ENCODE data around the gene CRABP1.

The CRABP1 gene

GRCh38 chr15:78392430-78392829 is 52.3 kb downstream of the CRABP1 start:
- H3K27ac Mint-ChIP-seq = no peak overlapping the region
- H3K36me3 Mint-ChIP-seq = no peaks in the 10 kb centered on the region
- peaks cover 2% of the 10 kb centered on the region for H3K27me3 Mint-ChIP-seq
- H3K9me3 Mint-ChIP-seq (ENCODE audit: low read depth) = no peaks in the 10 kb centered on the region
- H3K4me1 Mint-ChIP-seq (ENCODE audit: low read depth) = no peaks in the 10 kb centered on the region
- H3K4me3 Mint-ChIP-seq = no peak overlapping the region

GRCh38 chr15:78393137-78393536 is 53.0 kb downstream of the CRABP1 start:
- Mint-ChIP-seq H3K36me3 (no peaks in the 10 kb centered on the region), H3K9me3 (ENCODE audit: low read depth) (no peaks in the 10 kb centered on the region), H3K4me3 (no peak overlapping the region), H3K27me3 (no peaks in the 10 kb centered on the region), H3K27ac (no peak overlapping the region), H3K4me1 (ENCODE audit: low read depth) (no peaks in the 10 kb centered on the region)

GRCh38 chr15:78394026-78394425 is 53.9 kb downstream of the CRABP1 start:
- Mint-ChIP-seq H3K4me3 (no peak overlapping the region), H3K9me3 (ENCODE audit: low read depth) (no peaks in the 10 kb centered on the region), H3K36me3 (no peaks in the 10 kb centered on the region), H3K27ac (no peak overlapping the region), H3K27me3 (no peaks in the 10 kb centered on the region), H3K4me1 (ENCODE audit: low read depth) (no peaks in the 10 kb centered on the region)

- Mint-ChIP-seq H3K4me1 (ENCODE audit: low read depth) (no peaks in the 10 kb centered on the region), H3K4me3 (no peak overlapping the region), H3K27me3 (no peaks in the 10 kb centered on the region), H3K27ac (no peak overlapping the region), H3K36me3 (no peaks in the 10 kb centered on the region), H3K9me3 (ENCODE audit: low read depth) (no peaks in the 10 kb centered on the region)
Measured at GRCh38 chr15:78394981-78395616, 54.9 kb downstream of the CRABP1 start.

GRCh38 chr15:78396186-78396814 is 56.1 kb downstream of the CRABP1 start:
- no peak overlapping the region for H3K27ac Mint-ChIP-seq
- no peaks in the 10 kb centered on the region for H3K4me1 Mint-ChIP-seq (ENCODE audit: low read depth)
- H3K27me3 Mint-ChIP-seq = no peaks in the 10 kb centered on the region
- no peak overlapping the region for H3K4me3 Mint-ChIP-seq
- no peaks in the 10 kb centered on the region for H3K9me3 Mint-ChIP-seq (ENCODE audit: low read depth)
- H3K36me3 Mint-ChIP-seq = no peaks in the 10 kb centered on the region

- Mint-ChIP-seq H3K27ac (no peak overlapping the region), H3K36me3 (no peaks in the 10 kb centered on the region), H3K4me1 (ENCODE audit: low read depth) (no peaks in the 10 kb centered on the region), H3K27me3 (no peaks in the 10 kb centered on the region), H3K4me3 (no peak overlapping the region), H3K9me3 (ENCODE audit: low read depth) (no peaks in the 10 kb centered on the region)
Measured at GRCh38 chr15:78396976-78397375, 56.8 kb downstream of the CRABP1 start.

- no peaks in the 10 kb centered on the region for H3K4me1 Mint-ChIP-seq (ENCODE audit: low read depth)
- H3K36me3 Mint-ChIP-seq = no peaks in the 10 kb centered on the region
- no peak overlapping the region for H3K4me3 Mint-ChIP-seq
- no peak overlapping the region for H3K27ac Mint-ChIP-seq
- no peaks in the 10 kb centered on the region for H3K27me3 Mint-ChIP-seq
- H3K9me3 Mint-ChIP-seq (ENCODE audit: low read depth) = no peaks in the 10 kb centered on the region
Measured at GRCh38 chr15:78397382-78397781, 57.2 kb downstream of the CRABP1 start.
